ENCODE data around the gene TBRG4.
"Not testable (repeated sequence)": the region's sequence is repeated elsewhere in the genome, so short reads cannot be mapped to it uniquely, and the experiment has no call there.

Gene TBRG4

GRCh38 chr7:45122975-45123860 is 11.7 kb upstream of the TBRG4 start:
- H3K27ac ChIP-seq = no peak overlapping the region
- TF ChIP-seq CTCF (conservative IDR thresholded peaks at IDR 0.05) = no peak

GRCh38 chr7:45119550-45119949 is 8.1 kb upstream of the TBRG4 start:
- TF ChIP-seq CTCF (conservative IDR thresholded peaks at IDR 0.05) = no peak
- H3K27ac ChIP-seq = no peak overlapping the region

- no peak for TF ChIP-seq CTCF (conservative IDR thresholded peaks at IDR 0.05)
- no peak overlapping the region for H3K27ac ChIP-seq
Measured at GRCh38 chr7:45118889-45119331, 7.4 kb upstream of the TBRG4 start.

- TF ChIP-seq CTCF (conservative IDR thresholded peaks at IDR 0.05) = no peak
Measured at GRCh38 chr7:45118292-45118691, 6.8 kb upstream of the TBRG4 start.

GRCh38 chr7:45117582-45117981 is 6.1 kb upstream of the TBRG4 start:
- TF ChIP-seq CTCF (conservative IDR thresholded peaks at IDR 0.05) = no peak
- no peak overlapping the region for H3K27ac ChIP-seq

More at GRCh38 chr7:45118292-45118691, 6.8 kb upstream of the TBRG4 start:
- H3K27ac ChIP-seq = no peak overlapping the region

- TF ChIP-seq CTCF (conservative IDR thresholded peaks at IDR 0.05) = no peak
- peak overlapping the region; percentile 32 for H3K27ac ChIP-seq
Measured at GRCh38 chr7:45116048-45116447, 4.6 kb upstream of the TBRG4 start.

- H3K27ac ChIP-seq = no peak overlapping the region
- no peak for TF ChIP-seq CTCF (conservative IDR thresholded peaks at IDR 0.05)
Measured at GRCh38 chr7:45114926-45115325, 3.4 kb upstream of the TBRG4 start.

- not testable (repeated sequence) for H3K27ac ChIP-seq
Measured at GRCh38 chr7:45114257-45114656, 2.8 kb upstream of the TBRG4 start.

Data from VCaP (cell line).